DND-41 (cell line): Measurements from ENCODE around the gene PLCD3.

Source experiments
- ATAC-seq: fragments of 200-7000 bp; cut with Tn5 transposase; 3 replicates; pipeline ENCODE4 v1.9.1; 2021; ENCODE audit warnings: low read depth; ENCODE audit not compliant: insufficient read depth
- DNase-seq: peaks from one replicate; pipeline ENCODE4 v3.0.0-alpha.2; 2020
- H2AFZ ChIP-seq: 2 replicates; pipeline ENCODE4 v1.6.0; 2012; ENCODE audit warnings: low read depth, low read length
- H3K27ac ChIP-seq: 2 replicates; pipeline ENCODE4 v1.5.1; 2012; ENCODE audit warnings: low read length, inconsistent platforms
- H3K27me3 ChIP-seq: fragments of 200-600 bp; sonication (generic); 2 replicates; pipeline ENCODE4 v1.6.0; 2012; ENCODE audit warnings: low read length, mild to moderate bottlenecking, inconsistent platforms; ENCODE audit not compliant: insufficient read depth, poor library complexity
- H3K36me3 ChIP-seq: 2 replicates; pipeline ENCODE4 v1.5.1; 2012; ENCODE audit warnings: low read length, inconsistent platforms; ENCODE audit not compliant: insufficient read depth
- H3K4me1 ChIP-seq: 2 replicates; pipeline ENCODE4 v1.5.1; 2012; ENCODE audit warnings: mild to moderate bottlenecking, low read length; ENCODE audit not compliant: insufficient read depth
- H3K4me2 ChIP-seq: 2 replicates; pipeline ENCODE4 v1.6.0; 2012; ENCODE audit warnings: mild to moderate bottlenecking, moderate library complexity, low read length, inconsistent platforms; ENCODE audit not compliant: insufficient read depth
- H3K4me3 ChIP-seq, 2 experiments: fragments of 200-600 bp in 1 of 2; shearing (Covaris generic) in 1 of 2; 2 replicates each; pipeline ENCODE4 v1.5.1; 2012 to 2016; ENCODE audit warnings: inconsistent platforms in 2 of 2, low read length in 2 of 2, mild to moderate bottlenecking in 2 of 2, low read depth in 1 of 2, moderate library complexity in 1 of 2
- H3K79me2 ChIP-seq: 2 replicates; pipeline ENCODE4 v1.6.0; 2012; ENCODE audit warnings: low read length, inconsistent platforms; ENCODE audit not compliant: insufficient read depth
- H3K9ac ChIP-seq: 2 replicates; pipeline ENCODE4 v1.6.0; 2012; ENCODE audit warnings: low read depth, mild to moderate bottlenecking, inconsistent platforms, low read length, moderate library complexity
- H3K9me3 ChIP-seq: 2 replicates; pipeline ENCODE4 v1.5.1; 2012; ENCODE audit warnings: low read length, moderate library complexity, mild to moderate bottlenecking, inconsistent platforms; ENCODE audit not compliant: insufficient read depth, severe bottlenecking
- H4K20me1 ChIP-seq: 2 replicates; pipeline ENCODE4 v1.6.0; 2012; ENCODE audit warnings: low read length; ENCODE audit not compliant: insufficient read depth
- EZH2 ChIP-seq: IDR thresholded peaks from 3 replicates; pipeline ENCODE4 v1.6.1; 2012; ENCODE audit warnings: borderline replicate concordance, low read depth, mild to moderate bottlenecking, moderate library complexity, low read length, inconsistent platforms; ENCODE audit not compliant: severe bottlenecking
- TF ChIP-seq, protein P1 (sequence below): IDR thresholded peaks from 2 replicates; pipeline ENCODE4 v1.5.1; 2012; ENCODE audit warnings: borderline replicate concordance, low read length, moderate library complexity, mild to moderate bottlenecking; ENCODE audit not compliant: poor library complexity, severe bottlenecking; ENCODE audit errors: extremely low read depth

Gene PLCD3

DNA sequence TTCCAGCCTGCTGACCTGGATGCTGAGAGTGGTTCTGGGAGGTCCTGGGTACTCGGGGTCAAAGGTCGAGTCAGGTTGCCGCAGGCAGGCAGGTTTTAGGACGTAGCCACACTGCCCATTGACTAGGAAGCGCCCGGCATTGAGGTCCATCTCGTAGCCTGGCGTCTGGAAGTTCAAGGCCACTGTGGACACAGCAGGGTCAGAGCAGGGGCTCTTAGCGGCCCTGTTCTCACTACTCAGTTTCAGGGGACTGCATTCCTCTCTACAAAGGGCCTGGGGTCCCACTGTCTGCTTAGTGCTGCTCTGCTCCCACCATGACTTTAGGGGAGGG lies 18.9 kb downstream of the PLCD3 start:
- no peak overlapping the region for H3K4me3 ChIP-seq
- peaks cover 7% of the 10 kb centered on the region for H3K36me3 ChIP-seq
- H3K9ac ChIP-seq = no peak overlapping the region
- H3K9me3 ChIP-seq = no peaks in the 10 kb centered on the region
- H3K27me3 ChIP-seq = no peaks in the 10 kb centered on the region
- no peak overlapping the region for H2AFZ ChIP-seq
- ATAC-seq (no peak), DNase-seq (no peak)
- H4K20me1 ChIP-seq = peaks cover 8% of the 10 kb centered on the region
- no peaks in the 10 kb centered on the region for H3K4me1 ChIP-seq
- H3K79me2 ChIP-seq = no peaks in the 10 kb centered on the region
- no peak overlapping the region for H3K4me2 ChIP-seq
- TF ChIP-seq, protein P1, sequence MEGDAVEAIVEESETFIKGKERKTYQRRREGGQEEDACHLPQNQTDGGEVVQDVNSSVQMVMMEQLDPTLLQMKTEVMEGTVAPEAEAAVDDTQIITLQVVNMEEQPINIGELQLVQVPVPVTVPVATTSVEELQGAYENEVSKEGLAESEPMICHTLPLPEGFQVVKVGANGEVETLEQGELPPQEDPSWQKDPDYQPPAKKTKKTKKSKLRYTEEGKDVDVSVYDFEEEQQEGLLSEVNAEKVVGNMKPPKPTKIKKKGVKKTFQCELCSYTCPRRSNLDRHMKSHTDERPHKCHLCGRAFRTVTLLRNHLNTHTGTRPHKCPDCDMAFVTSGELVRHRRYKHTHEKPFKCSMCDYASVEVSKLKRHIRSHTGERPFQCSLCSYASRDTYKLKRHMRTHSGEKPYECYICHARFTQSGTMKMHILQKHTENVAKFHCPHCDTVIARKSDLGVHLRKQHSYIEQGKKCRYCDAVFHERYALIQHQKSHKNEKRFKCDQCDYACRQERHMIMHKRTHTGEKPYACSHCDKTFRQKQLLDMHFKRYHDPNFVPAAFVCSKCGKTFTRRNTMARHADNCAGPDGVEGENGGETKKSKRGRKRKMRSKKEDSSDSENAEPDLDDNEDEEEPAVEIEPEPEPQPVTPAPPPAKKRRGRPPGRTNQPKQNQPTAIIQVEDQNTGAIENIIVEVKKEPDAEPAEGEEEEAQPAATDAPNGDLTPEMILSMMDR = no peak
- TF ChIP-seq EZH2 = no peak
- H3K27ac ChIP-seq = no peak overlapping the region

DNA sequence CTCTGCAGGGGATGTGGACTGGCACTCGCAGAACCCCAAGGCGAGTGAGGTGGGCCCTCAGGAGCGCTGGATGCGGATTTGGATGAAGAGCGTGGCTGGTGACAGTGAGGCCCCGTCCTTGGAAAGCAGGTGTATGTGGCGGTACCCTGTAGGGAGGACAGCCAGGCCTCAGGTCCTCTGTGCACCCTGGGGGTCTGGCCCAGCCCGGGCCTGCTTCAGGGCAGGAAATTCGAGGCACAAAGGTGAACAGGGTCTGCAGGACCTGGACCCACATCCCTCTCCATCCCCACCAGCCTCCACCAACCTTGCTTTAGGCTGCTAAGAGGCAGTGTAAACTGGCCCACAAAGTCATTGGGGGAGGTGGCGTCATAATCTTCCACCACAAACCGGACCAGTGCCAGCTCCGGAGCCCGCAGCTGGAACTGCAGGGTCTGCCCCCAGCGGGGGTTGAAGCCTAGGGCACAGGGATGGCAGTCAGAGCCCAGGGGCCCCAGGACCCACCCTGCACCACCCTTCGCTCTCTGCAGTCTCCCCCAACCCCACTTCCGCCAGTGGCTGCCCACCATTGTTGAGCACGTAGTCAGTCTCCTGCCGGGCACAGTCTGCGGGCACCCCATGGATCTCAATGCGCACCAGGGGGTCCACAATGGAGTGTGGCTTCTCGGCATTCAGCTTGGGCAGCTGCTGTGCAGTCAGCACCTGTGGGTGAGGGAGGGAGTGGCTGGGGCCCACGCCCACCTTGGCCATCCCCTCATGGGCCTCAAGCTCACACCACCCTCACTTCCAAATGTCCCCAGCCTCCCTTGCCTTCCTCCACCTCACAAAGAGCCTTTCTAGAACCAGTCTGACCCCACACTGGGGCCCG lies 19.5 kb downstream of the PLCD3 start:
- peaks cover 13% of the 10 kb centered on the region for H3K36me3 ChIP-seq
- no peak overlapping the region for H3K9ac ChIP-seq
- no peak for DNase-seq
- TF ChIP-seq, protein P1 = no peak
- TF ChIP-seq EZH2 = no peak
- H4K20me1 ChIP-seq = peaks cover 14% of the 10 kb centered on the region
- H3K4me1 ChIP-seq = no peaks in the 10 kb centered on the region
- no peaks in the 10 kb centered on the region for H3K27me3 ChIP-seq
- no peak for ATAC-seq
- H3K9me3 ChIP-seq = no peaks in the 10 kb centered on the region
- no peak overlapping the region for H3K4me2 ChIP-seq
- no peak overlapping the region for H3K4me3 ChIP-seq
- H3K27ac ChIP-seq = no peak overlapping the region
- H3K79me2 ChIP-seq = no peaks in the 10 kb centered on the region
- no peak overlapping the region for H2AFZ ChIP-seq

DNA sequence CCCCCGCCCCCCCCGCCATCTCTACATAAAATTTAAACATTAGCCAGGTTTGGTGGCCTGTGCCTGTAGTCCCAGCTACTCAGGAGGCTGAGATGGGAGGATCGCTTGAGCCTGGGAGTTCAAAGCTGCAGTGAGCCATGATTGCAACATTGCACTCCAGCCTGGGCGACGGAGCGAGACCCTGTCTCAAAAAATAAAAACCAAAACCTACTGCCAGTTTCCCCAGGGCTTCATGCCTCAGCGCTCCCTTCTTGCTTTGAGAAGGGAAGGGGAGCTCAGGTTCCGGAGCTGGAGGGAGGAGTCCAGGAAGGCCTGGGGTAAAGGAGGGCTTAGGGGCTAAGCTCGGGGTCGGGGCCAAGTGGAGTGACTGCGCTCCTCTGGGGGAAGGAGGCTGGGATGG lies 20.5 kb downstream of the PLCD3 start:
- H3K79me2 ChIP-seq = no peaks in the 10 kb centered on the region
- ATAC-seq (no peak), DNase-seq (no peak)
- peaks cover 23% of the 10 kb centered on the region for H3K36me3 ChIP-seq
- H4K20me1 ChIP-seq = peaks cover 20% of the 10 kb centered on the region; the same call in 1 of the 2 replicates
- no peak overlapping the region for H3K4me2 ChIP-seq
- no peak overlapping the region for H3K9ac ChIP-seq
- no peak overlapping the region for H3K4me3 ChIP-seq
- no peaks in the 10 kb centered on the region for H3K9me3 ChIP-seq
- H3K4me1 ChIP-seq = no peaks in the 10 kb centered on the region
- TF ChIP-seq EZH2 = no peak
- TF ChIP-seq, protein P1 = no peak
- H3K27ac ChIP-seq = no peak overlapping the region
- H3K27me3 ChIP-seq = no peaks in the 10 kb centered on the region
- no peak overlapping the region for H2AFZ ChIP-seq
